Suprapubic skin (tissue), 4 donors: Measurements from ENCODE around the gene MSRB1.

ENCODE experiments used
- CTCF ChIP-seq, 2 donors: fragments of 200-600 bp in 1 of 2; fragments of 450-650 bp in 1 of 2; sonication (generic) in 1 of 2; IDR thresholded peaks; one replicate each; pipeline ENCODE4 v1.5.1; 2016 to 2019; ENCODE audit warnings: antibody characterized with exemption in 2 of 2, mild to moderate bottlenecking in 1 of 2, moderate library complexity in 1 of 2
- EP300 ChIP-seq: sonication (generic); formaldehyde crosslinking; IDR thresholded peaks from one replicate; pipeline ENCODE4 v1.6.1; 2017; ENCODE audit warnings: antibody characterized with exemption
- POLR2A ChIP-seq, 2 donors: fragments of 450-650 bp; IDR thresholded peaks; one replicate each; pipeline ENCODE4 v1.6.1; 2017; ENCODE audit warnings: antibody characterized with exemption in 2 of 2, mild to moderate bottlenecking in 2 of 2, moderate library complexity in 2 of 2
- POLR2AphosphoS5 ChIP-seq, 3 donors: sonication (generic); formaldehyde crosslinking; IDR thresholded peaks; one replicate each; pipeline ENCODE4 v1.6.1; 2017; ENCODE audit warnings: antibody characterized with exemption in 3 of 3

DNA sequence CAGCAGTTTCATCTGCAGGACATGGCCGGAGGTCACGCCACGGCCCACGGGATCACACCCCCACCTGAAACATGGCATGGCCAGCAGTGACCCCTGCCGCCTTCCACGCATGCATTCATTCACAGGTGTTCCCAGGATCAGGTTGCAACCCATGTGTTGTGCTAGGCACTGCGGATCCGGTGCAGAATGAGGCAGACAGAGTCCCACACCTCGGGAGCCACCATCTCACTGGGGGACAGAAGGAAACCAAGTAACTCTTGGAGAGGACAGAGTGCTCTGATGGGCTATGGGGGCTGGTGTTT is 4.3 kb upstream of the MSRB1 start:
- TF ChIP-seq POLR2A (IDR thresholded peaks at IDR 0.05) (no peak), CTCF (IDR thresholded peaks at IDR 0.05) (no peak), EP300 (no peak), POLR2AphosphoS5 (IDR thresholded peaks at IDR 0.05) (no peak)
